ENCODE data around the gene MAST3.

The MAST3 gene

GRCh38 chr19:18164072-18164471, 66.5 kb downstream of the MAST3 start:
- DNase-seq = no peak

GRCh38 chr19:18165794-18166544, 68.4 kb downstream of the MAST3 start:
- DNase-seq = no peak

DNA sequence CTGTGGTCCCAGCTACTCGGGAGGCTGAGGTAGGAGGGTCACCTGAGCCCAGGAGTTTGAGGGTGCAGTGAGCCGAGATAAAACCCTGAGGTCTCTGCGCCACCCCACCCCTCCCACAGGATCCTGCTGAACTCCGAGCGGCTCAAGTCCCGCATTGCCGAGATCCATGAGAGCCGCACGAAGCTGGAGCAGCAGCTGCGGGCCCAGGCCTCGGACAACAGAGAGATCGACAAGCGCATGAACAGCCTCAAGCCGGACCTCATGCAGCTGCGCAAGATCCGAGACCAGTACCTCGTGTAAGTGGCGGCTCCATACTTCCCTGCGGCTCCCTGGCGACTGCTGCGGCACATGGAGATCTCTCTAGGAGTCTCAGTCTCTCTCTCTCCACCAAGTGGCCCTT, 69.4 kb downstream of the MAST3 start:
- no peak for DNase-seq

- no peak for DNase-seq
Observed at GRCh38 chr19:18167975-18168645, 70.5 kb downstream of the MAST3 start.

GRCh38 chr19:18168673-18169381, 71.2 kb downstream of the MAST3 start:
- no peak for DNase-seq

DNA sequence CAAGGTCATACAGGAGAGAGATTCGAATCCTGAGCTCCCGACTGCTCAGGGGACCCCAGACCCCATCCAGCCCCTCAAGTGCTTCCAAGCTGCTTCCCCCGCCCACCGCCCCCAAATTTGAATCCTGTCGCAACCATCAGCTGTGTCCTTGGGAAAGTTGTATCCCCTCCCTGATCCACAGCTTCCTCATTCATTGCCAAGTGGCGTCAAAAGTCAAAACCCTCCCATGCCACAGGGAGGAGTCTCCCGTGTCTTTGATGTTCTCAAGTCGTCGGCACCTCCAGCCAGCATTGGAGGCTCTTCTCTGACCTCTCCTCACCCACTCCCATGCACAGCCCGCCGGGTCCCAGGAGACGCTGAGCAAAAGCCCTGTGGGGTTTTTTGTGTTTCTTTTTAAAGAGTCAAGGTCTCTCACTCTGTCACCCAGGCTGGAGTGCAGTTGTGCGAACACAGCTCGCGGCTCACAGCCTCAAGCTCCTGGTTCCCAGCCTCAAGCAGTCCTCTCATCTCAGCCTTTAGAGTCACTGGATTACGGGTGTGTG, 73.2 kb downstream of the MAST3 start:
- no peak for DNase-seq

DNA sequence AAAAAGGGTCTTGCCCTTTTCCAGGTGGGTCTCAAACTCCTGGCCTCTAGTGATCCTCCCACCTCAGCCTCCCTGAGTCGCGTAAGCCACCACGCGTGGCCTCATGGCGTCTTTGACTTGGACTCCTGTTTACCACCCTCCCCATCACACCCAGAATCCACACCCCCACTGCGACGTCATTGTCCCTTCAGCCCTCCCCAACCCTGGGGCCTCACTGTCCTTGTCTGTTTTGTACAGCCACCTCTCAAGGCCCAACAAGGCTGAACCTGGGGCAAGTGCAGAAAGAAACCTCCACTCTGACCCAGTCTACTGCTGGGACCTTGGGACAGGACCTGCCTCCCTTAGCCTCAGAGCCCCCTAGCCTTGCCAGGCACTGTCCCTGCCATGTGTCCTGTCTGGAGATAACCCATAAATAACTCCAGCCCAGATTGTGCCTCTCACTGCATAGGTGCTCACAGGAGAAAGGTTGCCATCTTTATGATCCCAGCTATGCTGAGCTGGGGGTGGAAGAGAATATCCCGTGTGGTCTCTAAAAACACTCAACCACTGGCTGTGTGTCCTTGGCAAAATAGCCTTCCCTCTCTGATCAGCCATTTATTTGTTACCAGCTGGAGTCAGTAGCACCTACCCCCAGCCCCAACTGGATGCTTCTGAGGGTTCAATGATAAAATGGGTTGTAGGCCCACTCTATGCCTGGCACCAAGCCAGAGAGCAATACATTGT, 74.2 kb downstream of the MAST3 start:
- no peak for DNase-seq

- DNase-seq = no peak
Observed at GRCh38 chr19:18172331-18173053, 74.9 kb downstream of the MAST3 start.

- DNase-seq = no peak
Observed at GRCh38 chr19:18173054-18173571, 75.5 kb downstream of the MAST3 start.

GRCh38 chr19:18173572-18174288, 76.2 kb downstream of the MAST3 start, which contains the start of gene IFI30:
Gene IFI30, plus strand, starts transcription at chr19:18173813. Its CDS starts 29 bp downstream, at chr19:18173842.
- peak; percentile 60 for DNase-seq

DNA sequence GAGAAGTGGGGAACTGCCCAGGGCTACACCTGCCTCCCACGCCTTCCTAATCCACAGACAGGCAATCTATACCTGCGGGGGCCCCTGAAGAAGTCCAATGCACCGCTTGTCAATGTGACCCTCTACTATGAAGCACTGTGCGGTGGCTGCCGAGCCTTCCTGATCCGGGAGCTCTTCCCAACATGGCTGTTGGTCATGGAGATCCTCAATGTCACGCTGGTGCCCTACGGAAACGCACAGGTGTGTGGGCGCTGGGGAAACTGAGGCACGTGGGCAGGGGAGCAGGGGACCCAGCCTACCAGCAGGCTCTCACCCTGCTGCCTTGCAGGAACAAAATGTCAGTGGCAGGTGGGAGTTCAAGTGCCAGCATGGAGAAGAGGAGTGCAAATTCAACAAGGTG, 77.4 kb downstream of the MAST3 start:
- DNase-seq = no peak

DNA sequence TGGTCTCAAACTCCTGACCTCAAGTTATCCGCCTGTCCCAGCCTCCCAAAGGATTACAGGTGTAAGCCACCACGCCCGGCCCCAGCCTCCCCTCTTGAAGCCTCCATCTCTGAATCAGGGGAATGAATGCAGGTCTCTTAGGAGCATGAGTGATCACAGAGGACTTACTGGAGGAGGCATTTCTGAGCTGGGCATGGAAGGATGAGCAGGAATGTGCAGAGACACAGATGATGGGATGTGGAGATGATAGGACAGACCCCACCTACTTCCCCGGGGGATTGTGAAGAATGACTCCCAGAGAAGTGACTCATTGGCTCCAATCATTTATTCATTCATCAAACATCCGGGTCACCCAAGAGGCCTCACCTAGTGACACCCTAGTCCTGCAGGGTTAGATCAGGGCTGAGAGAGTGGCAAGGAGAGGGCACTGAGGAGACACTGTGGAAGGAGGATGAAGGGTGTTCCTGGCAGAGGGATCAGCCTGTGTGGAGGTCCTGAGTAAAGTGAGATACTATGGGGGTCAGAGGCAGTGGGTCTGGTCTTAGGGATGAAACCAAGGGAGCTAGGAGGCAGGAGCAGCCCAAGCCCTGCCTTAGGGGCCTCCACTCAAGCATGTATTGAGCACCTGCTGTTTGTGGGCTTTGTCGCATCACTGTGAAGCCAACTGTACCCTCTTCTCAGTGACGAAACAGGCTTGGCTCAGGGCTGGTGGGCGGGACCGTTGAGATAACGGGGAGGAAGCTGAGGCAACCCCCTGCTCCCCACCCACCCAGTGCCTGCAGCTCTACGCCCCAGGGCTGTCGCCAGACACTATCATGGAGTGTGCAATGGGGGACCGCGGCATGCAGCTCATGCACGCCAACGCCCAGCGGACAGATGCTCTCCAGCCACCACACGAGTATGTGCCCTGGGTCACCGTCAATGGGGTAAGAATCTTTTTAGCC, 79.1 kb downstream of the MAST3 start:
- DNase-seq = no peak

DNA sequence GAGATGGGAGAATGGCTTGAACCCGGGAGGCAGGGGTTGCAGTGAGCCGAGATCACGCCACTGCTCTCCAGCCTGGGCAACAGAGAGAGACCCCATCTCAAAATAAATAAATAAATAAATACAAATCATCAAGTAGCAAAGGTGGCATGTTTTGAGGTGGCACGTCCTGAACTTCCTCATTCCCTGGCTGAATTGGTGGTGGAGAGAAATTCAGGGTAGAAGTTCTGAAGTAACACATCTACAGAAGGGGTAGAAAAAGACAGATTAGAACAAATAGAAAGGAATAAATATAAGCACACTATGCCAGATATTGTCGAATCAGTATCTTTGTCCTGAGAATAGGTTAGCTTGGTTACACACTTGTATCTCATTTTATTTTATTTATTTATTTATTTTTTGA, 82.4 kb downstream of the MAST3 start:
- DNase-seq = no peak

- no peak for DNase-seq
Observed at GRCh38 chr19:18183529-18183928, 86.0 kb downstream of the MAST3 start.

- DNase-seq = no peak
Observed at GRCh38 chr19:18185538-18185937, 88.0 kb downstream of the MAST3 start.

DNA sequence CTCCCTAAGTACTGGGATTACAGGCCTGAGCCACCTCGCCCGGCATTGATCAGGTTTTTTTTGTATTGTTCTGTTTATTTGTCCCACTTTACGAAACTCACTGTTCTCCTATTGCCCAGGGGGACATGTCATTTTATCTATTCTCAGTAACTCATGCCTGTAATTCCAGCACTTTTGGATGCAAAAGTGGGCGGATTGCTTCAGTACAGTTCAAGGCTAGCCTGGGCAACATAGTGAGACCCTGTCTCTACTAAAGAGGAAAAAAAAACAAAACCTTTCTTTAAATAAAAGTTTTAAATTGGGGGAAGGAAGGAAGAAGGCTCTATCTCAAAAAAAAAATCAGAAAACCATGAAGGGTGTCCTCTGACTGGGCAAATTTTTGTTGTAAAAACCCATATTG, 92.7 kb downstream of the MAST3 start:
- no peak for DNase-seq

DNA sequence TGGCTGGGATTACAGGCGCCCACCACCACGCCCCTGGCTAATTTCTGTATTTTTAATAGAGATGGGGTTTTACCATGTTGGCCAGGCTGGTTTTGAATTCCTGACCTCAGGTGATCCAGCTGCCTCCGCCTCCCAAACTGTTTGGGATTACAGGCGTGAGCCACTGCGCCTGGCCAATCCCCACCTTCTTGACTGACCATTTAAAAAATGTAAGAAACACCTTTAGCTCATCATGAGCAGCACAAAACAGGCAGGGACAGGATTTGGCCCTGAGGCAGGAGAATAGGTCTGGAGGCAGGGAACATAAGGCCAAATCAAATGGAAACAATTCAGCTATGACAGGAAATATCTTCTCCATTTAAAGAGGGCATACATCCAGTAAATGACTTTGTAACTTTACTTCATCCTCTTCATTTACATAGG, 94.1 kb downstream of the MAST3 start:
- no peak for DNase-seq

- DNase-seq = peak; percentile 100
Observed at GRCh38 chr19:18192673-18193387, 95.3 kb downstream of the MAST3 start, which contains the start of gene MPV17L2. Gene MPV17L2, plus strand, starts transcription at chr19:18193218. Its CDS starts 64 bp downstream, at chr19:18193282.
